WTC11 (cell line): ENCODE results near the gene SPDYE6. TPM values are rescaled to one million over a fixed set of nuclear protein-coding genes. Genes with fewer than 3 reads are reported as not detected.

Source experiments
- ATF6 ChIP-seq: sonication (generic); formaldehyde crosslinking; IDR thresholded peaks from 2 replicates; pipeline ENCODE4 v1.8.1; 2023; ENCODE audit warnings: mild to moderate bottlenecking, missing genetic modification reagents
- CREM ChIP-seq: sonication (generic); formaldehyde crosslinking; IDR thresholded peaks from 2 replicates; pipeline ENCODE4 v1.8.1; 2022; ENCODE audit warnings: mild to moderate bottlenecking, missing genetic modification reagents, moderate library complexity
- E2F1 ChIP-seq: sonication (generic); formaldehyde crosslinking; IDR thresholded peaks from 2 replicates; pipeline ENCODE4 v1.8.0; 2022; ENCODE audit warnings: mild to moderate bottlenecking, missing genetic modification reagents
- ELF4 ChIP-seq: sonication (generic); formaldehyde crosslinking; IDR thresholded peaks from 2 replicates; pipeline ENCODE4 v1.8.1; 2022; ENCODE audit warnings: low read depth, mild to moderate bottlenecking, moderate library complexity, missing genetic modification reagents
- EMX1 ChIP-seq: fragments of 250-450 bp; sonication (Bioruptor Pico); IDR thresholded peaks from 2 replicates; pipeline ENCODE4 v1.8.0; 2021; ENCODE audit warnings: mild to moderate bottlenecking
- ERG ChIP-seq: fragments of 250-450 bp; sonication (Bioruptor Pico); IDR thresholded peaks from 2 replicates; pipeline ENCODE4 v1.8.0; 2021; ENCODE audit warnings: mild to moderate bottlenecking
- FOXJ3 ChIP-seq: sonication (generic); formaldehyde crosslinking; IDR thresholded peaks from 2 replicates; pipeline ENCODE4 v1.9.0; 2021; ENCODE audit warnings: missing genetic modification reagents, mild to moderate bottlenecking, borderline replicate concordance
- GABPB1 ChIP-seq: sonication (generic); formaldehyde crosslinking; IDR thresholded peaks from 2 replicates; pipeline ENCODE4 v1.8.1; 2023; ENCODE audit warnings: mild to moderate bottlenecking, missing genetic modification reagents
- GRHL2 ChIP-seq: fragments of 250-450 bp; sonication (Bioruptor Pico); IDR thresholded peaks from 2 replicates; pipeline ENCODE4 v1.8.0; 2022; ENCODE audit warnings: mild to moderate bottlenecking, moderate library complexity; ENCODE audit not compliant: insufficient replicate concordance, severe bottlenecking
- JAZF1 ChIP-seq: fragments of 250-450 bp; sonication (Bioruptor Pico); IDR thresholded peaks from 2 replicates; pipeline ENCODE4 v1.9.0; 2021; ENCODE audit warnings: moderate library complexity, mild to moderate bottlenecking, inconsistent platforms
- JUN ChIP-seq: sonication (generic); formaldehyde crosslinking; IDR thresholded peaks from 2 replicates; pipeline ENCODE4 v1.8.0; 2023; ENCODE audit warnings: mild to moderate bottlenecking, missing genetic modification reagents
- MAX ChIP-seq: sonication (generic); formaldehyde crosslinking; IDR thresholded peaks from 2 replicates; pipeline ENCODE4 v1.8.0; 2022; ENCODE audit warnings: mild to moderate bottlenecking, missing genetic modification reagents
- MLX ChIP-seq: sonication (generic); formaldehyde crosslinking; IDR thresholded peaks from 2 replicates; pipeline ENCODE4 v1.8.1; 2023; ENCODE audit warnings: mild to moderate bottlenecking, missing genetic modification reagents, moderate library complexity
- NFATC4 ChIP-seq: fragments of 250-450 bp; sonication (Bioruptor Pico); IDR thresholded peaks from 2 replicates; pipeline ENCODE4 v1.9.0; 2021; ENCODE audit warnings: mild to moderate bottlenecking
- NR2C2 ChIP-seq: sonication (generic); formaldehyde crosslinking; IDR thresholded peaks from 2 replicates; pipeline ENCODE4 v1.8.0; 2022; ENCODE audit warnings: mild to moderate bottlenecking, missing genetic modification reagents
- PRDM15 ChIP-seq: sonication (generic); formaldehyde crosslinking; IDR thresholded peaks from 2 replicates; pipeline ENCODE4 v1.8.0; 2022; ENCODE audit warnings: missing genetic modification reagents
- PREB ChIP-seq: sonication (generic); formaldehyde crosslinking; IDR thresholded peaks from 2 replicates; pipeline ENCODE4 v1.8.1; 2022; ENCODE audit warnings: mild to moderate bottlenecking, missing genetic modification reagents, moderate library complexity, borderline replicate concordance
- SMAD3 ChIP-seq: sonication (generic); formaldehyde crosslinking; IDR thresholded peaks from 2 replicates; pipeline ENCODE4 v1.8.0; 2022; ENCODE audit warnings: missing genetic modification reagents, mild to moderate bottlenecking, borderline replicate concordance
- SP1 ChIP-seq: sonication (generic); formaldehyde crosslinking; conservative IDR thresholded peaks from 2 replicates; pipeline ENCODE4 v1.8.1; 2022; ENCODE audit warnings: missing genetic modification reagents
- TCF7 ChIP-seq: sonication (generic); formaldehyde crosslinking; IDR thresholded peaks from 2 replicates; pipeline ENCODE4 v1.8.0; 2022; ENCODE audit warnings: mild to moderate bottlenecking, low read depth, missing genetic modification reagents, moderate library complexity
- USF2 ChIP-seq: sonication (generic); formaldehyde crosslinking; IDR thresholded peaks from 2 replicates; pipeline ENCODE4 v1.8.1; 2023; ENCODE audit warnings: mild to moderate bottlenecking, missing genetic modification reagents, moderate library complexity
- ZBTB43 ChIP-seq: sonication (generic); formaldehyde crosslinking; IDR thresholded peaks from 2 replicates; pipeline ENCODE4 v1.8.1; 2023; ENCODE audit warnings: mild to moderate bottlenecking, missing genetic modification reagents
- ZNF138 ChIP-seq: sonication (generic); formaldehyde crosslinking; conservative IDR thresholded peaks from 2 replicates; pipeline ENCODE4 v1.8.1; 2022; ENCODE audit warnings: mild to moderate bottlenecking, moderate library complexity, missing genetic modification reagents
- ZNF219 ChIP-seq: sonication (generic); formaldehyde crosslinking; IDR thresholded peaks from 2 replicates; pipeline ENCODE4 v1.8.0; 2023; ENCODE audit warnings: missing genetic modification reagents, mild to moderate bottlenecking, borderline replicate concordance
- ZNF396 ChIP-seq: fragments of 250-450 bp; sonication (Bioruptor Pico); IDR thresholded peaks from 2 replicates; pipeline ENCODE4 v1.8.0; 2021; ENCODE audit warnings: mild to moderate bottlenecking, moderate library complexity, borderline replicate concordance
- ZNF416 ChIP-seq: fragments of 250-450 bp; sonication (Bioruptor Pico); IDR thresholded peaks from 2 replicates; pipeline ENCODE4 v1.9.0; 2021; ENCODE audit warnings: mild to moderate bottlenecking, inconsistent platforms
- ZNF423 ChIP-seq: fragments of 250-450 bp; sonication (Bioruptor Pico); IDR thresholded peaks from 2 replicates; pipeline ENCODE4 v2.1.2; 2022; ENCODE audit warnings: mild to moderate bottlenecking, moderate library complexity
- total RNA-seq: library from RNA; stranded (reverse); gene quantifications from 3 replicates; pipeline ENCODE4 v1.2.3, GENCODE V29; 2021

Gene SPDYE6
- total RNA-seq, 1 experiment from 2014 or later: not detected

GRCh38 chr7:102300643-102301221 lies 55.5 kb downstream of the SPDYE6 start (continued):
- TF ChIP-seq NR2C2 (CRISPR knock-in tag): peak; percentile 64; the same call in 1 of the 2 replicates
- peak; percentile 67; the same call in 1 of the 2 replicates for TF ChIP-seq E2F1 (CRISPR knock-in tag)
- TF ChIP-seq JUN (CRISPR knock-in tag): peak; percentile 87; the same call in 1 of the 2 replicates
- TF ChIP-seq TCF7: peak; percentile 86; the same call in 1 of the 2 replicates
- no peak for TF ChIP-seq ZNF138 (CRISPR knock-in tag)
- TF ChIP-seq ATF6: no peak
- 0 out of 2 replicates have a peak, but pooled peaks have one; percentile 6 for TF ChIP-seq USF2
- TF ChIP-seq GRHL2 (CRISPR knock-in tag): no peak
- TF ChIP-seq MAX (CRISPR knock-in tag): peak; percentile 90
- no peak for TF ChIP-seq EMX1 (CRISPR knock-in tag)
- peak; percentile 91 for TF ChIP-seq ZNF219 (CRISPR knock-in tag)
- TF ChIP-seq ELF4 (CRISPR knock-in tag): 0 out of 2 replicates have a peak, but pooled peaks have one; percentile 52
- peak; percentile 64; the same call in 1 of the 2 replicates for TF ChIP-seq ZBTB43 (CRISPR knock-in tag)
- TF ChIP-seq SP1 (CRISPR knock-in tag): peak; percentile 51; the same call in 1 of the 2 replicates
- no peak for TF ChIP-seq NFATC4 (CRISPR knock-in tag)
- no peak for TF ChIP-seq ZNF423 (CRISPR knock-in tag)
- TF ChIP-seq MLX (CRISPR knock-in tag): peak; percentile 82; the same call in 1 of the 2 replicates
- TF ChIP-seq PRDM15 (CRISPR knock-in tag): 0 out of 2 replicates have a peak, but pooled peaks have one; percentile 14
- TF ChIP-seq PREB (CRISPR knock-in tag): no peak
- TF ChIP-seq GABPB1 (CRISPR knock-in tag): no peak
- TF ChIP-seq ERG (CRISPR knock-in tag): no peak
- TF ChIP-seq ZNF396 (CRISPR knock-in tag): no peak
- TF ChIP-seq CREM (CRISPR knock-in tag): no peak; the same call in 1 of the 2 replicates
- TF ChIP-seq SMAD3 (CRISPR knock-in tag): peak; percentile 25
- no peak for TF ChIP-seq ZNF416 (CRISPR knock-in tag)
- no peak for TF ChIP-seq JAZF1 (CRISPR knock-in tag)
- TF ChIP-seq FOXJ3 (CRISPR knock-in tag): no peak
